HG03139 (cell line): ENCODE data around the gene TBC1D3H.
"Not testable (repeated sequence)": the region's sequence is repeated elsewhere in the genome, so short reads cannot be mapped to it uniquely, and the experiment has no call there.

Experiments
- ATAC-seq: cut with Tn5 transposase; IDR thresholded peaks from one replicate; pipeline ENCODE4 v1.9.1; 2021; ENCODE audit not compliant: unreplicated experiment

Gene TBC1D3H

DNA sequence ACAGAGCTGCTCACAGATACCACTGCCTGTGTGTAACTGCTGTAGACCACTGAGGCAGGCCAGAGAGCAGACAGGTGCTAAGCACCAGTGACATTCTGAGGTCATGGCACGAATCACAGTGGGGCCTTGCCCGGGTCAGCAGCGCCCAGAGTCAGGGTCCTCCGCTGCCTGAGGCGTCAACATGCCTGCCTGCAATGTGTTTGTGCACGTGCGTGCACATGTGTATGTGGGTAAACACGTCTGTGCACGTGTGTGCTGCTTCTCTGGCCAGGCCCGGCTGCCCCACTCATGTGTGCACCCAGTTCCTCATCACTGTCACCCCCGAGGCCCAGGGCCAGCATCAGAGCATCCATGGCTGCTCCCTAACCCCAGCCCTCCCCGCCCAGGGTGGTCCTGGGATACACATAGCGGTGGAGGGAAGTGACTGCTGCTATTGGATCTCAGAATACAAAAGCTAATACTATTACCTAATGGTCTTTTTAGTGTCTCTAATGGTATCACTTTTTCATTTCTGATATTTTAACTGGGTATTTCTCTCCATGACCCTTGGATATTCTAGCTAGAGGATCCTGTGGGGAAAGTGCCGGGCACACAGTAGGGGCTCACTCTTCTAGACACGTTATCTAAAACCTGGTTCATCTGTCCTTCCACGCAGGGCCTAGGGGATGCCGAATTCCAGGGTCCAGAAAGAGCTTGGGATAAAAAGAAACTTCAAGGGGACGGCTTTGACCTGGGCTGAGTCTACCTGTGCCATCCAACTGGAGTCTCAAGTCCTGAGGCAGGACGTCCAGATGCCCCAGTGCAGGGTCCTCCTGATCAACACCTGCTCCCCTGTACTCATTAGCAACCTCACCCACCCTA, at the start of gene TBC1D3H:
TSS of gene TBC1D3H (minus strand) at position 51 of the 861 bp plus-strand sequence. CDS start 1,540 bp downstream, outside the sequence.
- ATAC-seq: not testable (repeated sequence)

DNA sequence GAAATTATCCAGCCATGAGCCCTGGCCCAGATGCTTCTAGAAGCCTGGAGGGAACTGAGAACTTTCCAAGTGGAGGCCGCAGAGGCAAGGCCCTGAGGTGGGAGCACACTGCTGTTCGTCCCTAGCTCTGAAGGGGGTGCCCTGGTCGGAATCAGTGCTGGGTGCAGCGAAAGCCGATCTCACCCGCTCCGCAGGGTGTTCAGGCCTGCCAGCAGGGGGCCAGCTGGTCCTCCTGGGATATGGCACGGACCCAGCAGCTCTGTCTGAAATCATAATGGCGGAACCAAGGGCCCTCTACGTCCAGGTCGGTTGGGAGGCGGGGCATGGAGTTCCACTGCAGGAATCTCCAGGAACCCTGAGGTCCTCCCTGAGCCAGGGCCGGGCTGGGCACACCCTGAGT, 40.7 kb upstream of the TBC1D3H start:
- ATAC-seq: not testable (repeated sequence)

DNA sequence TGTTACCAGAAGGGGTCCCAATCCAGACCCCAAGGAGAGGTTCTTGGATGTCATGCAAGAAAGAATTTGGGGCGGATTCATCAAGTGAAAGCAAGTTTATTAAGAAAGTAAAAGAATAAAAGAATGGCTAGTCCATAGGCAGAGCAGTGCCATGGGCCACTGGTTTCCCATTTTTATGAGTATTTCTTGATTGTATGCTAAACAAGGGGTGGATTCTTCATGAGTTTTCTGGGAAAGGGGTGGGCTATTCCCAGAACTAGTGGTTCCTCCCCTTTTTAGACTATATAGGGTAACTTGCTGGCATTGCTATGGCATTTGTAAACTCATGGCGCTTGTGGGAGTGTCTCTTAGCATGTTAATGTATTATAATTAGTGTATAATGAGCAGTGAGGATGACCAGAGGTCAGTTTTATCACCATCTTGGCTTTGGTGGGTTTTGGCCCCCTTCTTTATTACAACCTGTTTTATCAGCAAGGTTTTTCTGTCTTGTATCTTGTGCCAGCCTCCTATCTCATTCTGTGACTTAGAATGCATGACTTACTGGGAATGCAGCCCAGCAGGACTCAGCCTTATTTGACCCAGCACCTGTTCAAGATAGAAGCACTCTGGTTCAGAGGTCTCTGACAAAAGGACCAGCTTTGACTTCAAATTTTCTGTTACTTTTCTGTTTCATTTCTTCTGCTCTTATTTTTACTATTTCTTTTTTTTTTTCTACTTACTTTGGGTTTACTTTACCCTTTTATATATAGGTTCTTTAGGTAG, 27.1 kb upstream of the TBC1D3H start:
- ATAC-seq: not testable (repeated sequence)

DNA sequence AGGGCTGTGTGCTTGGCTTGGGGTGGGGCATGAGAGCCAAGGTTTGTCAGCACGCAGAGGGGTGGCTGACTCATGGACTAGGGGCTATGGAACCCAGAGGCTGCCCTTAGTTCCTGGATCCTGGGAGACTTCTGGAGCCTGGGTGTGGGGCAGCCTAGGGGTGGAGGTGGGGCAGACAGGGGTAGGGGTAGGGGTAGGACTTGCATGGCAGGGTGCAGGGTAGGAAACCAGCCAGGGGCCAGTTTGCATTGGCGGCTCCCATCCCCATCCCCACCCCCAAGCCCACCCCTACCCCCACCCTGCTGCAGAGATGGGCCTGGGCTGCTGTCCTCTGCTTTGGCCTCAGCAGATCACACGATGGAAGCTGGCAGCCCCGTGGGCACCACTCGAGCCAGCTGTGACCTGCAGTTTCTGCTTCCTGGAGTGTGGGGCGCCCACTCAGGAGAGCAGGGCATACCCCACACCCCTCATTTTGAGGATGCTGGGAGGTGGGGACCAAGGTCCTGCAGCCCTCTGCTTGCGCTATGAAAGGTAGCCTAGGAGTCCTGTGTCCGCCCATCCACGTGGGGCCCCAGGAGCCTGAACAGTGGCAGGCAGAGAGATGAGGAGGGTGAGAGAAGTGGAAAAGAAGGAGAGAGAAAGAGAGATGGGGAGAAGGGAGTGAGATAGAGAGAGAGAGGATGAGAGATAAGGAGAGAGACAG, 2.9 kb upstream of the TBC1D3H start:
- ATAC-seq: not testable (repeated sequence)

DNA sequence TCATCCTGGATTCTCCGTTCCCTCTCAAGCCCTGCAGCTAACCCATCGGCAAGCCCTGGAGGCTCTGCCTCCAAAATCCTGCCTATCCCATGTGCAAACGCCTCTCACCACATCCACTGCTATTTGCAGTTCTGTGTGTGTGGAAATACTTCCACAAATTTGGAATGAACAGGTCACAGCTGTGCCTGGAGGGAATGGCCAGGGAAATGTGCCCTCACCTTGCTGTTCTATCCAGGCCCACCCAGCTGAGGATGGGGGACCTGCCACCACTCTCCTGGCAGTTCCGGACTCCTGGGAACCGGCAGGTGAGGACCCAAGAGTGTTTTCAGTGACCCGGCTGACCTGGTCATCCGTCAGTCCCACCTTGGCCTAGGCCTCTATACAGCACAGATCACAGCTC, 12.3 kb downstream of the TBC1D3H start:
- not testable (repeated sequence) for ATAC-seq

DNA sequence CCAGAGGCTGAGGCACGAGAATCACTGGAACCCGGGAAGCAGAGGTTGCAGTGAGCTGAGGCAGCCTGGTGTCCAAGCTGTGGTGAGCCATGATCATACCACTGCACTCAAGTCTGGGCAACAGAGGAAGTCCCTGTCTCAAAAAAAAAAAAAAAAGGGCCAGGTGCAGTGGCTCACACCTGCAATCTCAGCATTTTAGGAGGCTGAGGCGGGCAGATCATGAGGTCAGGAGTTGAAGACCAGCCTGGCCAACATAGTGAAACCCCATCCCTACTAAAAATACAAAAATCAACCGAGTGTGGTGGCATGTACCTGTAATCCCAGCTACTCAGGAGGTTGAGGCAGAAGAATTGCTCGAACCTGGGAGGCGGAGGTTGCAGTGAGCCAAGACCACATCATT, 25.7 kb downstream of the TBC1D3H start:
- not testable (repeated sequence) for ATAC-seq
